Neural crest cell (in vitro differentiated cells): ENCODE measurements around the gene EVL. TPM values are rescaled to one million over a fixed set of nuclear protein-coding genes. Genes with fewer than 3 reads are reported as not detected.

Experiments used
- DNase-seq: peaks from one replicate; pipeline ENCODE4 v3.0.0; 2021; ENCODE audit warnings: low read depth, mixed read lengths, low spot score
- H3K27ac Mint-ChIP-seq: one replicate; pipeline ENCODE4 v1.8.0; 2021; ENCODE audit warnings: mild to moderate bottlenecking, mixed read lengths; ENCODE audit not compliant: unreplicated experiment
- H3K27me3 Mint-ChIP-seq: 2 replicates; pipeline ENCODE4 v1.8.0; 2021; ENCODE audit warnings: low read depth, mild to moderate bottlenecking, mixed read lengths
- H3K36me3 Mint-ChIP-seq: 2 replicates; pipeline ENCODE4 v1.8.0; 2021; ENCODE audit warnings: low read depth, mild to moderate bottlenecking, mixed read lengths
- H3K4me1 Mint-ChIP-seq: 2 replicates; pipeline ENCODE4 v1.8.0; 2021; ENCODE audit warnings: mixed read lengths
- H3K4me3 Mint-ChIP-seq: one replicate; pipeline ENCODE4 v1.8.0; 2021; ENCODE audit warnings: mild to moderate bottlenecking, mixed read lengths
- H3K9me3 Mint-ChIP-seq: 2 replicates; pipeline ENCODE4 v1.8.0; 2021; ENCODE audit warnings: mixed read lengths
- CTCF ChIP-seq: fragments of 200-600 bp; sonication (generic); conservative IDR thresholded peaks from 2 replicates; pipeline ENCODE4 v1.5.0; 2021; ENCODE audit warnings: antibody characterized with exemption, mild to moderate bottlenecking
- total RNA-seq: library from RNA; stranded (reverse); gene quantifications from 2 replicates; pipeline ENCODE4 v1.2.1, GENCODE V29; 2021

EVL gene
- total RNA-seq, 1 donor from 2014 or later, result 218 TPM

GRCh38 chr14:100081997-100082625 is 16.9 kb downstream of the EVL start:
- peaks cover 3% of the 10 kb centered on the region for H3K9me3 Mint-ChIP-seq

GRCh38 chr14:100082723-100083122 is 17.5 kb downstream of the EVL start:
- no peaks in the 10 kb centered on the region for H3K27me3 Mint-ChIP-seq
- peaks cover 18% of the 10 kb centered on the region for H3K4me1 Mint-ChIP-seq
- H3K27ac Mint-ChIP-seq, result no peak overlapping the region
- DNase-seq, result no peak
- peaks cover 16% of the 10 kb centered on the region for H3K36me3 Mint-ChIP-seq
- no peak for TF ChIP-seq CTCF
- no peak overlapping the region for H3K4me3 Mint-ChIP-seq
- peaks cover 3% of the 10 kb centered on the region for H3K9me3 Mint-ChIP-seq

More at GRCh38 chr14:100081997-100082625, 16.9 kb downstream of the EVL start:
- Mint-ChIP-seq H3K4me1 (peaks cover 22% of the 10 kb centered on the region), H3K36me3 (peaks cover 14% of the 10 kb centered on the region), H3K4me3 (no peak overlapping the region), H3K27ac (no peak overlapping the region), H3K27me3 (no peaks in the 10 kb centered on the region)
- TF ChIP-seq CTCF, result no peak
- no peak for DNase-seq

GRCh38 chr14:100083706-100084105 is 18.5 kb downstream of the EVL start:
- Mint-ChIP-seq H3K4me1 (peaks cover 10% of the 10 kb centered on the region), H3K9me3 (peaks cover 3% of the 10 kb centered on the region), H3K4me3 (no peak overlapping the region), H3K27ac (no peak overlapping the region), H3K27me3 (no peaks in the 10 kb centered on the region), H3K36me3 (peaks cover 19% of the 10 kb centered on the region)
- no peak for DNase-seq
- no peak for TF ChIP-seq CTCF

GRCh38 chr14:100084591-100084990 is 19.4 kb downstream of the EVL start:
- TF ChIP-seq CTCF, result no peak
- no peak for DNase-seq
- no peak overlapping the region for H3K4me3 Mint-ChIP-seq
- H3K4me1 Mint-ChIP-seq, result peaks cover 1% of the 10 kb centered on the region
- H3K27ac Mint-ChIP-seq, result no peak overlapping the region
- peaks cover 3% of the 10 kb centered on the region for H3K9me3 Mint-ChIP-seq
- peaks cover 21% of the 10 kb centered on the region for H3K36me3 Mint-ChIP-seq
- H3K27me3 Mint-ChIP-seq, result no peaks in the 10 kb centered on the region

- peaks cover 3% of the 10 kb centered on the region for H3K9me3 Mint-ChIP-seq
- H3K27ac Mint-ChIP-seq, result no peak overlapping the region
- H3K4me1 Mint-ChIP-seq, result no peaks in the 10 kb centered on the region
- no peak for DNase-seq
- no peaks in the 10 kb centered on the region for H3K27me3 Mint-ChIP-seq
- peaks cover 21% of the 10 kb centered on the region for H3K36me3 Mint-ChIP-seq
- TF ChIP-seq CTCF, result no peak
- H3K4me3 Mint-ChIP-seq, result no peak overlapping the region
Observed at GRCh38 chr14:100085462-100085861, 20.2 kb downstream of the EVL start.
